HG02981 (cell line): ENCODE measurements around the gene RWDD3.

Experiments used
- ATAC-seq: cut with Tn5 transposase; IDR thresholded peaks from one replicate; pipeline ENCODE4 v1.9.1; 2021; ENCODE audit warnings: mild to moderate bottlenecking, moderate library complexity; ENCODE audit not compliant: unreplicated experiment

RWDD3 gene

GRCh38 chr1:95281781-95282517 lies 47.9 kb downstream of the RWDD3 start:
- no peak for ATAC-seq

GRCh38 chr1:95282518-95282895 lies 48.5 kb downstream of the RWDD3 start:
- ATAC-seq, result no peak

- ATAC-seq, result no peak
Measured at GRCh38 chr1:95284420-95284819, 50.4 kb downstream of the RWDD3 start.

GRCh38 chr1:95286479-95286878 lies 52.5 kb downstream of the RWDD3 start:
- ATAC-seq, result no peak

- ATAC-seq, result no peak
Measured at GRCh38 chr1:95287081-95287480, 53.1 kb downstream of the RWDD3 start.

GRCh38 chr1:95287825-95288224 lies 53.8 kb downstream of the RWDD3 start:
- no peak for ATAC-seq
